Aorta (tissue), 5 donors: ENCODE measurements around the gene IMP3. TPM values are rescaled to one million over a fixed set of nuclear protein-coding genes. Genes with fewer than 3 reads are reported as not detected.

ENCODE experiments used
- ATAC-seq: fragments of 200-7000 bp; cut with Tn5 transposase; one replicate; pipeline ENCODE4 v1.9.1; 2022; ENCODE audit warnings: moderate library complexity; ENCODE audit not compliant: low FRiP score
- DNase-seq, 2 donors: peaks; one replicate each; pipeline ENCODE4 v3.0.0-alpha.2; 2020
- H3K27ac ChIP-seq, 2 donors: one replicate each; pipeline ENCODE4 v1.5.1; 2013; ENCODE audit warnings: low read length in 2 of 2, mild to moderate bottlenecking in 2 of 2, moderate library complexity in 2 of 2, control low read depth in 1 of 2, inconsistent platforms in 1 of 2, low read depth in 1 of 2
- H3K27me3 ChIP-seq, 2 donors: one replicate each; pipeline ENCODE4 v1.6.1; 2013; ENCODE audit warnings: control low read depth in 1 of 2, low read length in 1 of 2, mild to moderate bottlenecking in 1 of 2, moderate library complexity in 1 of 2; ENCODE audit not compliant: insufficient read depth in 2 of 2, control insufficient read depth in 1 of 2
- H3K36me3 ChIP-seq, 2 donors: one replicate each; pipeline ENCODE4 v1.6.1; 2013; ENCODE audit warnings: control low read depth in 1 of 2, low read length in 1 of 2, mild to moderate bottlenecking in 1 of 2; ENCODE audit not compliant: insufficient read depth in 2 of 2, control insufficient read depth in 1 of 2
- H3K4me1 ChIP-seq, 2 donors: one replicate each; pipeline ENCODE4 v1.6.1; 2013; ENCODE audit warnings: low read length in 2 of 2, control low read depth in 1 of 2, mild to moderate bottlenecking in 1 of 2, moderate library complexity in 1 of 2; ENCODE audit not compliant: insufficient read depth in 2 of 2, control insufficient read depth in 1 of 2
- H3K4me3 ChIP-seq, 2 donors: one replicate each; pipeline ENCODE4 v1.5.1; 2013; ENCODE audit warnings: low read length in 2 of 2, control low read depth in 1 of 2, mild to moderate bottlenecking in 1 of 2
- H3K9me3 ChIP-seq: one replicate; pipeline ENCODE4 v1.6.1; 2013; ENCODE audit warnings: mild to moderate bottlenecking, low read length; ENCODE audit not compliant: control insufficient read depth
- WGBS, 2 donors: extraction: QIAGEN DNeasy Blood & Tissue Kit; methylation state at CpG; one replicate each; pipeline ENCODE4 v1.1.7; 2013; 5-methylcytosine and 5-hydroxymethylcytosine counted together
- intact Hi-C, 2 donors: fragments of 100-400 bp; cut with DNase I; formaldehyde crosslinking; loops; one replicate each; pipeline versions ENCODE4 v1.14.2 to v1.15.0; 2022
- polyA plus RNA-seq, 2 donors: library from polyadenylated mRNA; stranded (reverse); fragments of 200-250 nt; gene quantifications; one replicate each; pipeline ENCODE4 v1.2.3, GENCODE V29; 2013
- total RNA-seq, 2 donors: library from RNA; stranded (reverse); fragmentation: NEBNext Ultra II Directional; extraction: Animal tissue kit (Norgen Biotek cat#: 25700); gene quantifications; one replicate each; pipeline ENCODE4 v1.2.1, GENCODE V29; 2021
- donor health status: healthy with polysubstance abuse.
- donor health status: Bipolar disorder and iron deficiency.
- donor health status: DM: no; HTN: no; CAD: no.
- donor health status: DM: no; HTN: no; CAD: no.
- donor health status: DM: yes; HTN: yes; CAD: no.

IMP3 gene
- total and polyA plus RNA-seq, 4 donors = 35.2 to 47.0 (median 42.4) TPM

DNA sequence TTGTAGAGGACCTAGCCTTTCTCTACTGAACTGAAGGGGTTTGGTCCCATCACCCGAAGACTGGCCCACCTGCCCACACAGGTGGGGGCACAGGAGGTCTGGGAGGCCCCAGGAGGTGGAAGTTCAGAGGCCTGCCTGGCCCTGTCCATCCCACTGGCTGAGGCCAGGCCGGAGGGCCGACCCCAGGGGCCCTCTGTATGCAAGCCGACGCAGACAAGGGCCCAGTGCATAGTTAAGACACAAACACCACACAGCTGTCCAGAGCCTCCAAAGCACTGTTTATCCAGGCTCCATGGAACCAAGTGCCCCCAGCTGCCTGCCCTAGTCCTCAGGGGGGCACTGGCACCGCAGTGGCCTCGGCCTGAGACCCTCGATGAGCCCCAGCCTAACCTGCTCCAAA, 34.3 kb upstream of the IMP3 start:
- H3K4me3 ChIP-seq = no peak overlapping the region
- DNase-seq (no peak), ATAC-seq (no peak)
- no peaks in the 10 kb centered on the region for H3K27me3 ChIP-seq
- no peaks in the 10 kb centered on the region for H3K4me1 ChIP-seq
- no peaks in the 10 kb centered on the region for H3K9me3 ChIP-seq
- intact Hi-C loops = loop anchor here in 1 of 2 donors (5.0 kb wide), 1 partner anchor 37 kb away; no protein-coding TSS in a partner anchor
- peak overlapping the region; percentile 31 to 96 for H3K27ac ChIP-seq
- peaks cover 0 to 5% of the 10 kb centered on the region in 2 donors for H3K36me3 ChIP-seq
- 53 to 58% methylated on average over 6 to 8 of the region's 8 CpGs for WGBS, 2 donors

DNA sequence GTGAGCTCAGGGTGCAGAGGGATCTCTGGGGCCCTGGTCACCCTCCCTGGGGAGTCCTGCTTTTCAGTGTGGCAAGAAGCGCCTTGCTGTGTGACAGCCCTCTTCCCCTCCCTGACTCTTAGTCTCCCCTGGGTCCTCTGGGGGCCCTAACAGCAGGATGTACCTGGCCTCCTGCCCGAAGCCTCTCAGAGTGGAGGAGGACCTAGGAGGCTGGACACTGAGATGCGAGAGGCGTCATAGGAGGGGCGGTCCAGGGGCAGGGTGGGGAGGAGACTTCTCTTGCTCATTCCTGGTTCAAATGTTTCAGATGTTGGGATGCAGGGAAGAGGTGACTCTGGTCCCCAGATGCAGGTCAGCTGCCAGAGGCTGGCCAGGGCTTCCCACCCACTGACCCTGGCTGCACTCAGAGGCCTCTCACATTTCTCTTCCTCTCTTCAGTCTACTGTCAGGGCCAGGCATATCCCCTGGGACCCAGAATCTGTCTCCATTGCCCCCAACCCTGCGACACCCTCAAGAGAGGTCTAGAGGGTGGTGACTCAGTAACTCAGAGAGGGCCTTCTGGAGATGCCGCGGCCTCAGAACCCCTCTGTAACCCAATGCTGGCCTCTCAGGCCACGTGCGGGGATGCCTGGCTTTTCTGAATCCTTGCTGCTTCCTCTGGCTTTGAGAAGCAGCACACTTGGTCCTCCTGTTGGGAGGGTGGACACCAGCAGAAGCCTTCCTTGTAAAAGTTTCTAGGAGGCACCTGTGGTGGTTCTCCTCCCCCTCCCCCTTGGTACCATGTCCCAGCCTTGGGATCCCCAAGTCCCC, 33.6 kb upstream of the IMP3 start:
- no peak overlapping the region for H3K4me3 ChIP-seq

DNA sequence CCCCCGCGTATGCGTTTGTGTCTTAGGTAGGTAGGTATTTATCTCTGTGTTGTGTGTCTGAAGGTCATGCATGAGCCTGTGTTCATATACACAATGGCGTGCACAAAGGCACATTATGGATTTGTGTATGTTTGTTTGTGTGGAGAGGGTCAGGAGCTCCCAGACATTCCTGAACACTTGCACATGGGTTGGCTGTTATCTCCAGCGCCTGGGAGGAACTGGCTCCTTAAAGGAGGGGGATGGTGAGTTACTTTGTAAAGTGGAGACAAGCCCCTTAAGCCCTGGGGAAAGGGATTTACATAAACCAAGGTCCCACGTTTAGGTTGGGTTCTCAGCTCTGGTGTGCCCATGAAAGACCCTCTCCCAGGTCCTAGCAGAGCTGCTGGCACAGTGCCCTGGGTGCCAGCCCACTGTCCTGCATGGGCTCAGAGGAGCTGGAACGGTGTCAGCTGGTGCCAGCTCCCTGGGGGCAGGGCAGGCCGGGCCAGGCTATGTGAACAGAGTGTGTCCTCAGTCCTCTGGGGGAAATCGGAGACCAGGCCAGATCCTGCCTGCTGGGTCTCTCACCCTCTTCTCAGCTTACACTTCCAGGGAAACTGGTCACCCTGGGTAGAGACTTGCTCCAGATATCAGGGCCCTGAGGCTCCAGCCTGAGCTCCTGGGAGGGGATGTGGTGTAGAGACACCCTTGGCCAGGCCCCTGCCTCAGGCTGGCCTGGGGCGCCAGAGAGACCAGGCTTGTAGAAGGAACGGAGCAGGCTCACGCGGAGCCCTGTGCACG, 32.8 kb upstream of the IMP3 start:
- H3K27me3 ChIP-seq = no peaks in the 10 kb centered on the region
- H3K9me3 ChIP-seq = no peaks in the 10 kb centered on the region
- intact Hi-C loops = loop anchor here in 1 of 2 donors (5.0 kb wide), 1 partner anchor 36 kb away; no protein-coding TSS in a partner anchor
- H3K4me3 ChIP-seq = no peak overlapping the region
- 6 to 12% methylated on average over 14 of the region's 14 CpGs for WGBS, 2 donors
- DNase-seq = peak in 1 of 2 donors; percentile 86
- peak; percentile 52 for ATAC-seq
- H3K36me3 ChIP-seq = peaks cover 0 to 5% of the 10 kb centered on the region in 2 donors
- peak overlapping the region; percentile 71 to 96 for H3K27ac ChIP-seq
- peaks cover 0 to under 1% of the 10 kb centered on the region in 2 donors for H3K4me1 ChIP-seq

More for the DNA sequence above, 33.6 kb upstream of the IMP3 start:
- WGBS, 2 donors = 16 to 18% methylated on average over 10 of the region's 10 CpGs
- H3K4me1 ChIP-seq = no peaks in the 10 kb centered on the region
- peak overlapping the region; percentile 71 to 96 for H3K27ac ChIP-seq
- peak; percentile 94 to 96 for DNase-seq
- peaks cover 0 to 5% of the 10 kb centered on the region in 2 donors for H3K36me3 ChIP-seq
- no peaks in the 10 kb centered on the region for H3K27me3 ChIP-seq
- intact Hi-C loops = loop anchor here in 1 of 2 donors (5.0 kb wide), 1 partner anchor 36 kb away; no protein-coding TSS in a partner anchor
- ATAC-seq = peak; percentile 82
- no peaks in the 10 kb centered on the region for H3K9me3 ChIP-seq

DNA sequence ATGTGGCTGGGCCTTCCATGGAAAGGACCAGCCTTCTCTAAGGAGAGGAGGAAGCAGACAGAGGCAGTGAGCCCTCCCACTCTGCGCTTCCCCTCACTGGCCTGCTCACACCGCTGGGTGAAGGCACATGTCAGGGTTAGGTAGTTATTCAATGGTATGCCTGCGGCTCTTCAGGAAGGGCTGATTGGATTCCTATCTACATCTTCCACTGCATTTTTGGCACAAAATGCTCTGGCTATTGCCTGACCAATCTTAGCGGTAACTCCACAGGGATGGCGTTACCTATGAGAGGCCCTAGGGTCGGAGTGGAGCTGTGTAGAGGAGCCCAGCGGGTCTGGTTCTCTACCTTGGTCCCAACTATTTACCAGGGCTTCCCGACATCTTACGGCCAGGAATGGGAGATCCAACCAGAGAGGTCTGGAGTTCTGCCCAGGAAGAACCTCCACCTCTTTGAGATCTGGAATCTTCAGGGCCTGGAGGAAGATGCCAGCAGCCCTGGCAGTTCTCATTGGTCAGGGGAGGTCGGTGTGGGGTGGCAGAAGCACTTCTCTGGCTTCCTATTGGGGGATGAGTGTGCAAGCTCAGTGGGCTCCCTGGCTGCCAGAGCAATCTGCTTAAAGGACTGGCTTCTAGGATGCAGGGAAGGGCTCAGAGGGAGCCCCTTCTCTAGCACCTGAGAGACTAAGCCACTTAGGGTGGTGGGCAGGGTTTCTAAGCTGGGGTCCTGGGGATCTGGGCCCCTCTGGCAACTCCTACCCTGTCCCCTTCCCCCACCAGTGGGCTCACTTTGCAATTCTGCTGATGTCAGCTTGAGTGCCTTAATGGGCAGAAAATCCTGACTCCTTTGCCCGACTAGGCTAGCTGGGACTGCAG, 31.9 kb upstream of the IMP3 start:
- WGBS, 2 donors = 34 to 44% methylated on average over 11 of the region's 11 CpGs
- no peak for DNase-seq
- intact Hi-C loops = loop anchor here in 1 of 2 donors (5.0 kb wide), 1 partner anchor 35 kb away; no protein-coding TSS in a partner anchor
- H3K4me1 ChIP-seq = peaks cover 0 to 6% of the 10 kb centered on the region in 2 donors
- no peaks in the 10 kb centered on the region for H3K27me3 ChIP-seq
- H3K4me3 ChIP-seq = no peak overlapping the region
- ATAC-seq = no peak
- H3K9me3 ChIP-seq = no peaks in the 10 kb centered on the region
- peaks cover 0 to 2% of the 10 kb centered on the region in 2 donors for H3K36me3 ChIP-seq
- peak overlapping the region; percentile 10 to 96 for H3K27ac ChIP-seq

DNA sequence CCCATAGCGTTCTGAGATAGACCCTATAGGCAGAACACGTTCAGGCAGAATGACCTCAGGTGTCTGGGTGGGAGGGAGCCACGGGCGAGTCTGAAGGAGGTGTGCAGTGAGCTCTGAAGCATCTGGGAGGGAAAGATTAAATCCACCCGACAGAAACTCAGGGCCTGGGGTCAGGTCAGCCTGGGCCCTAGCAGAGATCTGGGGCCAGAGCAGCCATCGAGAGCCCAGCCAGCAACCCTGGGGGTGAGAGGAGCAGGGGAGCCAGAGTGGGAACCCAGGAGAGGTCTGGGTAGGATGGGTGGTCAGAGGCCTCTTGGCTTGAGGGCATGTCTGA, 29.8 kb upstream of the IMP3 start:
- Histone ChIP-seq H3K9me3 (no peaks in the 10 kb centered on the region), H3K36me3 (no peaks in the 10 kb centered on the region), H3K4me3 (no peak overlapping the region), H3K27ac (peak overlapping the region in 1 of 2 donors; percentile 39), H3K27me3 (no peaks in the 10 kb centered on the region), H3K4me1 (peaks cover 0 to 6% of the 10 kb centered on the region in 2 donors)
- intact Hi-C loops = loop anchor here in 1 of 2 donors (5.0 kb wide), 1 partner anchor 33 kb away; no protein-coding TSS in a partner anchor
- ATAC-seq (no peak), DNase-seq (no peak)
- 76 to 79% methylated on average over 6 of the region's 6 CpGs for WGBS, 2 donors

DNA sequence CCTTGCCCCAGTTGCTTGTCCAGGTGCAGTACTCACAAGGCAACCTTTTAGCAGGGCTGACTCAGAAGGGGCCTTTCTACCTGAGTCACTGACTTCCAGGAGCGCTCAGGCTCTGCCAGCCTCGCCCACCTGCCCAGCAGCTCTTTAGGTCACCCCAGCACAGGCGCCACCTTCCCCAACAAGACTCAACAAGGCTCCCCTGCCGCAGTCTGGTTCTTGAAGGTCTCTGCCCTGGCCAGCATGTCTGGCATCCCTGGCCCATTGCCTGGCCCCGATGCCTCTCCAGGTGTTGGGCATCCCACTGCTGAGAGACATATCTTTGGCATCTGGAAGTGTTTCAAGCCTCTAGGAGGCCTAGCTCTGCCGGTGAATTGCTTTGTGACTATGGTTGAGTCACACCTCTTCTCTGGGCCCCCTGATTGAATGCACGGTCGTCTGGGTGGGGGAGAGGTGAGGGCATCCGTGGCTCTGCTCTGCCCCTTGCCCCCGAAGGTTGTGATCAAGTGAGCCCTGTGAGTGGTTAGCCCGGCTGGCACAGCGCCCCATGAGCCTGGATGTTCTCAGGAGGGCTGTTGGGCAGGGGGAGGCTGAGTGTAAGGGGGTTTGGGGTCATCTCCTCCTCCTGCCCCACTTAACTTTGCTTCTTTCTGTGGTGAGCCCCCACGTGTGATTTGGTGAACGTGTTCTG, 29.3 kb upstream of the IMP3 start:
- no peak for DNase-seq
- Histone ChIP-seq H3K27ac (peak overlapping the region in 1 of 2 donors; percentile 39), H3K9me3 (no peaks in the 10 kb centered on the region), H3K27me3 (no peaks in the 10 kb centered on the region), H3K36me3 (no peaks in the 10 kb centered on the region), H3K4me1 (peaks cover 0 to 6% of the 10 kb centered on the region in 2 donors), H3K4me3 (no peak overlapping the region)
- intact Hi-C loops = no loop called here
- WGBS, 2 donors = 70 to 71% methylated on average over 14 of the region's 14 CpGs
- no peak for ATAC-seq

DNA sequence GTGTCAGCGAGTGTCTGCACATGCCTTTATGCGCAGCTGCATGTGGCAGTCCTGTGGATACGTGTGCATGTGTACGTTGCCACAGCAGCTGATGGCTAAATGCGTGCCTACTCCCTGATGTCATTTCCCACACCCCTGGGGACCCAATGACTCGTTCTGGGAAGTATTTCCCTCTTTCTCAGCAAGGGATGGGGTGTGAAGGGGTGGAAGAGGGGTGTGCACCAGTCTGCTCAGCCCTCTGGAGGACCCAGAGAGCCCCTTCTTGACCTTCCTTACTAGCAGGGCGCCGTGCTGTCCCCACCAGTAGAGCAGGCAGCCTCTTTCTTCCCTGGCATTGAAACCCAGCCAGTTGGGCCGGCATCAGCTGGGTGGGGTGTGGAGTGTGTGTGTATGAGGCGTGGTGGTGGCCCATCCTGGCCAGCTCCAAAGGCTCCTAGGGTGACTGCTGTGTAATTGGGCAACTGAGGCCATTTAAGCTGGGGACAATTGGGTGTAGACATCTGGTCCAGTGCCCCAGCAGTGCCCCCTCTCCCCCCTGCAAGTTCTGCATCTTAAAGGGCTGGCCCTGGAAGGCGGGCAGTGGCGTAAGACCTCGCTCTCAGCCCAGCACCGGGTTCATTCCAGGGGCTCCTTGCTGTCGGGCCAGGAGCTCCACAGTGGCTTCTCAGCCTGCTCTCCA, 26.9 kb upstream of the IMP3 start:
- WGBS, 2 donors = 5 to 10% methylated on average over 12 to 15 of the region's 15 CpGs
- Histone ChIP-seq H3K4me1 (peaks cover 0 to 6% of the 10 kb centered on the region in 2 donors), H3K9me3 (no peaks in the 10 kb centered on the region), H3K27me3 (no peaks in the 10 kb centered on the region), H3K36me3 (no peaks in the 10 kb centered on the region), H3K27ac (peak overlapping the region; percentile 84 to 99), H3K4me3 (no peak overlapping the region)
- intact Hi-C loops = no loop called here
- DNase-seq (peak; percentile 93 to 94), ATAC-seq (peak; percentile 91)
